ENCODE data around the gene PPTC7. TPM values are rescaled to one million over a fixed set of nuclear protein-coding genes. Genes with fewer than 3 reads are reported as not detected.
A peak's percentile ranks its signal among the peaks of the same experiment; 100 is the strongest.
"Not testable (repeated sequence)": the region's sequence is repeated elsewhere in the genome, so short reads cannot be mapped to it uniquely, and the experiment has no call there.

The PPTC7 gene
- total RNA-seq, 1 donor from 2014 or later, result 58.4 TPM

- H3K4me1 Mint-ChIP-seq, result peaks cover 12% of the 10 kb centered on the region
- H3K36me3 Mint-ChIP-seq (ENCODE audit: low read depth), result no peaks in the 10 kb centered on the region
- intact Hi-C loops (cut with micrococcal nuclease), result no loop called here
- no peaks in the 10 kb centered on the region for H3K9me3 Mint-ChIP-seq
- H3K4me3 Mint-ChIP-seq, result no peak overlapping the region
- no peaks in the 10 kb centered on the region for H3K27me3 Mint-ChIP-seq
- DNase-seq, result no peak
- peak overlapping the region; percentile 1 for H3K27ac Mint-ChIP-seq
These were observed 16.2 kb upstream of the PPTC7 start for GRCh38 chr12:110599334-110599733.

DNA sequence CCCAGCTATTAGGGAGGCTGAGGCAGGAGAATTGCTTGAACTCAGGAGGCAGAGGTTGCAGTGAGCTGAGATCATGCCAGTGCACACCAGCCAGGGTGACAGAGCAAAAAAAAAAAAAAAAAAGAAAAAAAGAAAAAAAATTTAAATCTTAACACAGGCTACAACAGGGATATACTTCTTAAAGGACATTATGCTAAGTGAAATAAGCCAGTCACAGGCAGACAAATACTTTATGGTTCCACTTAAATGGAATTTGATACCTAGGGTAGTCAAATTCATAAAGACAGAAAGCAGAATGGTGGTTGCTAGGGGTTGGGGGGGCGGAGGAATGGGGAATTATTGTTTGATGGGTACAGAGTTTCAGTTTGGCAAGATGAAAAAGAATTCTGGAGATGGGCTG is 14.8 kb upstream of the PPTC7 start:
- DNase-seq, result no peak
- H3K4me3 Mint-ChIP-seq, result no peak overlapping the region
- intact Hi-C loops (cut with micrococcal nuclease), result no loop called here
- H3K27ac Mint-ChIP-seq, result no peak overlapping the region
- H3K36me3 Mint-ChIP-seq (ENCODE audit: low read depth), result no peaks in the 10 kb centered on the region
- H3K4me1 Mint-ChIP-seq, result peaks cover 10% of the 10 kb centered on the region
- H3K27me3 Mint-ChIP-seq, result no peaks in the 10 kb centered on the region
- no peaks in the 10 kb centered on the region for H3K9me3 Mint-ChIP-seq

- H3K27ac Mint-ChIP-seq; H3K9me3 Mint-ChIP-seq; DNase-seq; H3K4me3 Mint-ChIP-seq; H3K36me3 Mint-ChIP-seq (ENCODE audit: low read depth); intact Hi-C loops (cut with micrococcal nuclease); H3K27me3 Mint-ChIP-seq: not testable (repeated sequence)
- peaks cover 24% of the 10 kb centered on the region for H3K4me1 Mint-ChIP-seq
These were observed 9.8 kb upstream of the PPTC7 start for GRCh38 chr12:110592919-110593318.

GRCh38 chr12:110592078-110592477 is 9.0 kb upstream of the PPTC7 start:
- H3K27me3 Mint-ChIP-seq, result no peaks in the 10 kb centered on the region
- H3K4me3 Mint-ChIP-seq, result no peak overlapping the region
- H3K36me3 Mint-ChIP-seq (ENCODE audit: low read depth), result no peaks in the 10 kb centered on the region
- DNase-seq, result no peak
- intact Hi-C loops (cut with micrococcal nuclease), result no loop called here
- H3K27ac Mint-ChIP-seq, result peak overlapping the region; percentile 93
- H3K9me3 Mint-ChIP-seq, result no peaks in the 10 kb centered on the region
- H3K4me1 Mint-ChIP-seq, result peaks cover 22% of the 10 kb centered on the region

DNA sequence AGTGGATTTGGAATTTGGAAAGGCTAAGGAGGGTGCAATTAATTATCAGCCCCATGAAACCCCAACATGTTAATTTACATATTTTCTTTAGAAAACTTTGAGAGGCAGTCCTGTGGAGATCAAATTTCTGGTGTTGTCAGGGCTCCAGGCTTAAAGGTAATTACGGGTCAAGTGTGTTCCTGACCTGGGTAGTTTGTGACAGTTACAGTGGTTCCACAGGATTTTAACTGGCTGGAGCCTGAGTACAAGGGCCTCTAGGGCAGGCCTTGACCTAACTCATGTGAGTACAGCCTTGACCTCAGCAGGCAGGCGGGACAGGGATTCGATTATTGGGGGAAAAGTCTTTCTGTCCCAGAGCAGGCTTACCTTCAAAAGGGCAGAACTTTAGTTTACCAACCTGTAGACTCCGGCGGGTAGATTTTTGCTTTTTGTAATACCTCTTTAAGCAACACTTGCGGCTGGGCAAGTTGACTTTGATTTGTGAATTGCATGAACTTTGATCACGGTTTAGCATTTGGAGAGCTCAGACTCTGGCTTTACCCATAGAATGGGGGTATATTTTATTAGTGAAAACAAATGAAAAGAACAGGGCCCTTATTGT is 8.4 kb upstream of the PPTC7 start:
- Mint-ChIP-seq H3K9me3 (no peaks in the 10 kb centered on the region), H3K4me1 (peaks cover 23% of the 10 kb centered on the region), H3K27ac (peak overlapping the region; percentile 93), H3K36me3 (ENCODE audit: low read depth) (no peaks in the 10 kb centered on the region), H3K27me3 (no peaks in the 10 kb centered on the region), H3K4me3 (peak overlapping the region; percentile 34)
- intact Hi-C loops (cut with micrococcal nuclease), result loop anchor here (1.0 kb wide), 1 partner anchor 9 kb away; no protein-coding TSS in a partner anchor
- no peak for DNase-seq

GRCh38 chr12:110590806-110591326 is 7.7 kb upstream of the PPTC7 start:
- Mint-ChIP-seq H3K9me3 (no peaks in the 10 kb centered on the region), H3K36me3 (ENCODE audit: low read depth) (no peaks in the 10 kb centered on the region), H3K4me3 (peak overlapping the region; percentile 34), H3K27me3 (no peaks in the 10 kb centered on the region), H3K4me1 (peaks cover 24% of the 10 kb centered on the region), H3K27ac (peak overlapping the region; percentile 93)
- peak; percentile 82 for DNase-seq
- intact Hi-C loops (cut with micrococcal nuclease), result loop anchor here (1.0 kb wide), 1 partner anchor 9 kb away; no protein-coding TSS in a partner anchor

DNA sequence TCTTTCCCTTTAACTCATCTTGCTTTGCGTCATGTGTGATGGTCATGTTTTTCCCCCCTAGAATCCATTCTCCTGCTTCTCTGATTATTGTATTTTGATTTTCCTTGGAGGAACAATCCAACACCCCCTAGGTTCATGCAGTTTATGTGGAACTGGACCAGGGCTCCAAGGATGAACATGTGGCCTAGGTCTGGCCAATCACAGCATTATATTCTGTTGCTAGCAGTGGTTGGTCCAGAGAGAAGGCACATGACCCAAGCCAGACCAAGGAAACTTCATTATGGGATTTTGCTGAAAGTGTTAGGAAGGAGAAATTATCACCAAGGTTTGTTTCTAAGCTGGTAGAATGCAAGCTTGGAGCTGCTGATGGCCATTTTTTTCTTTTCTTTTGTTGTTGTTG is 6.9 kb upstream of the PPTC7 start:
- H3K27ac Mint-ChIP-seq, result peak overlapping the region; percentile 93

DNA sequence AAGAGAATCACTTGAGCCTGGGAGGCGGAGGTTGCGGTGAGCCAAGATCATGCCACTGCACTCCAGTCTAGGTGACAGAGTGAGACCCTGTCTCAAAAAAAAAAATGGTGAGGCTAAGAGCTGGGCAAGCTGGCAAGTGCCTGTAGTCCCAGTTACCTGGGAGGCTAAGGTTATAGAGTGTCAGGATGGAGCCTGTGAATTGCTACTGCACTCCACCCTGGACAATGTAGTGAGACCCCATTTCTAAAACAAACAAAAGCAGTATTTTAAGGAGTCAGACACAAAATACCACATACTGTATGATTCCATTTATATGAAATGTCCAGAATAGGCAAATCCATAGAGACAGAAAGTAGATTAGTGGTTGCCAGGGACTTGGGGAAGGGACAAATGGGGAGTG is 4.0 kb upstream of the PPTC7 start:
- H3K27ac Mint-ChIP-seq; H3K27me3 Mint-ChIP-seq; H3K4me3 Mint-ChIP-seq; DNase-seq; intact Hi-C loops (cut with micrococcal nuclease); H3K9me3 Mint-ChIP-seq; H3K36me3 Mint-ChIP-seq (ENCODE audit: low read depth): not testable (repeated sequence)
- H3K4me1 Mint-ChIP-seq, result peaks cover 49% of the 10 kb centered on the region

More for the DNA sequence above, 6.9 kb upstream of the PPTC7 start:
- no peaks in the 10 kb centered on the region for H3K9me3 Mint-ChIP-seq
- no peaks in the 10 kb centered on the region for H3K27me3 Mint-ChIP-seq
- intact Hi-C loops (cut with micrococcal nuclease), result no loop called here
- no peak for DNase-seq
- H3K4me3 Mint-ChIP-seq, result no peak overlapping the region
- H3K36me3 Mint-ChIP-seq (ENCODE audit: low read depth), result no peaks in the 10 kb centered on the region
- H3K4me1 Mint-ChIP-seq, result peaks cover 31% of the 10 kb centered on the region

- Mint-ChIP-seq H3K9me3 (no peaks in the 10 kb centered on the region), H3K4me3 (peak overlapping the region; percentile 66), H3K27ac (peak overlapping the region; percentile 95), H3K4me1 (peaks cover 48% of the 10 kb centered on the region), H3K27me3 (no peaks in the 10 kb centered on the region), H3K36me3 (ENCODE audit: low read depth) (peaks cover 14% of the 10 kb centered on the region)
- DNase-seq, result peak; percentile 87
- intact Hi-C loops (cut with micrococcal nuclease), result no loop called here
These were observed 2.2 kb upstream of the PPTC7 start for GRCh38 chr12:110585231-110585799.

- H3K4me1 Mint-ChIP-seq, result peaks cover 65% of the 10 kb centered on the region
- DNase-seq, result peak; percentile 94
- H3K4me3 Mint-ChIP-seq, result peak overlapping the region; percentile 98
- no peaks in the 10 kb centered on the region for H3K27me3 Mint-ChIP-seq
- no peaks in the 10 kb centered on the region for H3K9me3 Mint-ChIP-seq
- intact Hi-C loops (cut with micrococcal nuclease), result loop anchor here (1.0 to 2.0 kb wide), 3 partner anchors 80 to 158 kb away; partner anchors contain the start of genes FAM216A, GPN3, RAD9B and VPS29
- peak overlapping the region; percentile 97 for H3K27ac Mint-ChIP-seq
- peaks cover 21% of the 10 kb centered on the region for H3K36me3 Mint-ChIP-seq (ENCODE audit: low read depth)
These were observed 612 bp downstream of the PPTC7 start for GRCh38 chr12:110582276-110583136.

- H3K4me1 Mint-ChIP-seq, result peaks cover 67% of the 10 kb centered on the region
- peak overlapping the region; percentile 98 for H3K4me3 Mint-ChIP-seq
- peak overlapping the region; percentile 97 for H3K27ac Mint-ChIP-seq
- intact Hi-C loops (cut with micrococcal nuclease), result loop anchor here (2.0 kb wide), 2 partner anchors 79 to 159 kb away; partner anchors contain the start of genes RAD9B and VPS29
- H3K36me3 Mint-ChIP-seq (ENCODE audit: low read depth), result peaks cover 21% of the 10 kb centered on the region
- H3K27me3 Mint-ChIP-seq, result no peaks in the 10 kb centered on the region
- DNase-seq, result no peak
- H3K9me3 Mint-ChIP-seq, result no peaks in the 10 kb centered on the region
These were observed 1.2 kb downstream of the PPTC7 start for GRCh38 chr12:110581931-110582275.

GRCh38 chr12:110579535-110580253 is 3.4 kb downstream of the PPTC7 start:
- Mint-ChIP-seq H3K9me3 (no peaks in the 10 kb centered on the region), H3K4me3 (peak overlapping the region; percentile 98), H3K4me1 (peaks cover 68% of the 10 kb centered on the region), H3K27me3 (no peaks in the 10 kb centered on the region), H3K36me3 (ENCODE audit: low read depth) (peaks cover 24% of the 10 kb centered on the region), H3K27ac (peak overlapping the region; percentile 97)
- peak; percentile 71 for DNase-seq
- intact Hi-C loops (cut with micrococcal nuclease), result loop anchor here (2.0 to 5.0 kb wide), 2 partner anchors 47 to 582 kb away; partner anchors contain the start of genes ANKRD13A and GIT2
